ENCODE measurements around the gene SPATA2L.

The SPATA2L gene

GRCh38 chr16:89701425-89702406 lies at the start of gene SPATA2L:
SPATA2L (minus strand) TSS chr16:89701705; CDS start chr16:89701232, 473 bp downstream.
- peak; percentile 97 for DNase-seq

- DNase-seq, result no peak
Measured at GRCh38 chr16:89749637-89750036, 48.1 kb upstream of the SPATA2L start.

- DNase-seq, result no peak
Measured at GRCh38 chr16:89748921-89749320, 47.4 kb upstream of the SPATA2L start.

- no peak for DNase-seq
Measured at GRCh38 chr16:89748076-89748475, 46.6 kb upstream of the SPATA2L start.

GRCh38 chr16:89746043-89746442 lies 44.5 kb upstream of the SPATA2L start:
- no peak for DNase-seq

- no peak for DNase-seq
Measured at GRCh38 chr16:89744813-89745212, 43.3 kb upstream of the SPATA2L start.

- DNase-seq, result no peak
Measured at GRCh38 chr16:89742948-89743347, 41.4 kb upstream of the SPATA2L start.

- no peak for DNase-seq
Measured at GRCh38 chr16:89741342-89742014, 40.0 kb upstream of the SPATA2L start.

- no peak for DNase-seq
Measured at GRCh38 chr16:89739383-89739782, 37.9 kb upstream of the SPATA2L start.

- DNase-seq, result no peak
Measured at GRCh38 chr16:89738538-89739317, 37.2 kb upstream of the SPATA2L start.

GRCh38 chr16:89738072-89738377 lies 36.5 kb upstream of the SPATA2L start:
- no peak for DNase-seq

- peak; percentile 52 for DNase-seq
Measured at GRCh38 chr16:89737341-89738071, 36.0 kb upstream of the SPATA2L start.

GRCh38 chr16:89736554-89736953 lies 35.0 kb upstream of the SPATA2L start:
- no peak for DNase-seq

GRCh38 chr16:89733792-89734191 lies 32.3 kb upstream of the SPATA2L start:
- DNase-seq, result no peak

- no peak for DNase-seq
Measured at GRCh38 chr16:89733322-89733721, 31.8 kb upstream of the SPATA2L start.

GRCh38 chr16:89732918-89733242 lies 31.4 kb upstream of the SPATA2L start:
- no peak for DNase-seq

- DNase-seq, result no peak
Measured at GRCh38 chr16:89732142-89732917, 30.8 kb upstream of the SPATA2L start.

GRCh38 chr16:89730610-89731234 lies 29.2 kb upstream of the SPATA2L start:
- no peak for DNase-seq

- no peak for DNase-seq
Measured at GRCh38 chr16:89729863-89730593, 28.5 kb upstream of the SPATA2L start.

- no peak for DNase-seq
Measured at GRCh38 chr16:89729293-89729692, 27.8 kb upstream of the SPATA2L start.
